Measurements from ENCODE around the gene DGKH.

DNA sequence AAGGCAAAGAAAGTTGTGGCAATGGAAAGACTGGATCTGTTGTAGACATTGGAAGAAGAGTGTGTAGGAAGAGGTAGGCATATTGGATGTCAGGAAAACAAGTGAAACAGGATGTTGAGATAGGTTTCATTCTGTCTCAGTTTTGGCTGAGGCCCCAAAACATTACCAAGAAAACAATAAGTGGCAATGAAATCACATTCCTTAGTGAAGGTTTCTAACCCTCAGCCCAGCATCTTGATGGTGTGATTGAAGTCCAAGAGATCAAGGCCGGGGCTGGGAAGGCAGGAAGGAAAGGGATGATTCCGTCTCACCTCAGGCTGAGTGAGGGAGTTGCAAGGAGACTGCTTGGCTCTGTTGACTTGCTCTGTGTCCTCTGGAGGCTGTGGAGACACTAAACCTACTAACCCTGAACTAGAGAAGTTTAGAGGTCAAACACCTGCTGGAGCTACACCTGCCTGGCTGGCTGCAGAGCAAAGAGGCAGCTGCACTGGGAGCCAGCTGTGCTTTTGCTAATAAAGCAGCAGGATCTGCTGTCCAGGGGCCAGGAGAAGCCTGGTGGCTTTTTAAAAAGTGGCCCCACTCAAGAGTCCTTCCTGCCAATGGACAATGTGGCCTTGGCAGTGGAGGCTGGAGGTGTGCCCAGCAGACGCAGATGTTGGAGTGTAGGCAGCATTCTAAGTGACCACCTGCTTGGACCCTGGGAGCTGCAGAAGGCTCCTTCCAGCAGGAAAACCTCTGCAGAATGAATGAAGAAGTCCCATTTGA lies 53.6 kb downstream of the DGKH start:
- TF ChIP-seq, protein P1, sequence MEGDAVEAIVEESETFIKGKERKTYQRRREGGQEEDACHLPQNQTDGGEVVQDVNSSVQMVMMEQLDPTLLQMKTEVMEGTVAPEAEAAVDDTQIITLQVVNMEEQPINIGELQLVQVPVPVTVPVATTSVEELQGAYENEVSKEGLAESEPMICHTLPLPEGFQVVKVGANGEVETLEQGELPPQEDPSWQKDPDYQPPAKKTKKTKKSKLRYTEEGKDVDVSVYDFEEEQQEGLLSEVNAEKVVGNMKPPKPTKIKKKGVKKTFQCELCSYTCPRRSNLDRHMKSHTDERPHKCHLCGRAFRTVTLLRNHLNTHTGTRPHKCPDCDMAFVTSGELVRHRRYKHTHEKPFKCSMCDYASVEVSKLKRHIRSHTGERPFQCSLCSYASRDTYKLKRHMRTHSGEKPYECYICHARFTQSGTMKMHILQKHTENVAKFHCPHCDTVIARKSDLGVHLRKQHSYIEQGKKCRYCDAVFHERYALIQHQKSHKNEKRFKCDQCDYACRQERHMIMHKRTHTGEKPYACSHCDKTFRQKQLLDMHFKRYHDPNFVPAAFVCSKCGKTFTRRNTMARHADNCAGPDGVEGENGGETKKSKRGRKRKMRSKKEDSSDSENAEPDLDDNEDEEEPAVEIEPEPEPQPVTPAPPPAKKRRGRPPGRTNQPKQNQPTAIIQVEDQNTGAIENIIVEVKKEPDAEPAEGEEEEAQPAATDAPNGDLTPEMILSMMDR (IDR thresholded peaks at IDR 0.05), result no peak
- no peak for TF ChIP-seq POLR2A (IDR thresholded peaks at IDR 0.05)

Measured in prostate gland (tissue), 2 donors.